Smooth muscle cell (in vitro differentiated cells): Measurements from ENCODE around the gene RAPSN. TPM values are rescaled to one million over a fixed set of nuclear protein-coding genes. Genes with fewer than 3 reads are reported as not detected.

Source experiments
- DNase-seq: peaks from one replicate; lab custom pipeline; 2025; ENCODE audit not compliant: unreplicated experiment; lab: John Stamatoyannopoulos, UW
- H2AFZ ChIP-seq: fragments of 200-600 bp; sonication (generic); 2 replicates; pipeline ENCODE4 v1.6.0; 2016; ENCODE audit warnings: antibody characterized with exemption, low read depth, mild to moderate bottlenecking
- H3F3A ChIP-seq: fragments of 200-600 bp; sonication (generic); 2 replicates; pipeline ENCODE4 v1.6.0; 2017; ENCODE audit warnings: antibody characterized with exemption, low read depth
- H3K27ac ChIP-seq: fragments of 200-600 bp; sonication (generic); 2 replicates; pipeline ENCODE4 v1.5.1; 2016; ENCODE audit warnings: low read depth, mild to moderate bottlenecking
- H3K27me3 ChIP-seq: fragments of 200-600 bp; sonication (generic); 2 replicates; pipeline ENCODE4 v1.6.1; 2016; ENCODE audit warnings: low read depth, mild to moderate bottlenecking
- H3K36me3 ChIP-seq: fragments of 200-600 bp; sonication (generic); 2 replicates; pipeline ENCODE4 v1.5.1; 2016; ENCODE audit warnings: low read depth
- H3K4me1 ChIP-seq: fragments of 200-600 bp; sonication (generic); 2 replicates; pipeline ENCODE4 v1.5.1; 2016; ENCODE audit warnings: low read depth
- H3K4me2 ChIP-seq: fragments of 200-600 bp; sonication (generic); 2 replicates; pipeline ENCODE4 v1.6.0; 2016; ENCODE audit warnings: mild to moderate bottlenecking
- H3K4me3 ChIP-seq: fragments of 200-600 bp; sonication (generic); 2 replicates; pipeline ENCODE4 v1.5.1; 2016; ENCODE audit warnings: mild to moderate bottlenecking
- H3K79me2 ChIP-seq: fragments of 200-600 bp; sonication (generic); 2 replicates; pipeline ENCODE4 v1.6.0; 2016; ENCODE audit warnings: low read depth, mild to moderate bottlenecking
- H3K9ac ChIP-seq: fragments of 200-600 bp; sonication (generic); 2 replicates; pipeline ENCODE4 v1.6.0; 2016; ENCODE audit warnings: low read depth
- H3K9me3 ChIP-seq: fragments of 200-600 bp; sonication (generic); replicated peaks from 2 replicates; pipeline ENCODE4 v1.5.1; 2016; ENCODE audit warnings: low read depth
- H4K20me1 ChIP-seq: fragments of 200-600 bp; sonication (generic); 2 replicates; pipeline ENCODE4 v1.6.0; 2016; ENCODE audit warnings: low read depth
- WGBS: methylation state at CpG from one replicate; pipeline ENCODE4 v1.1.7; 2016; ENCODE audit warnings: low lambda C conversion rate; 5-methylcytosine and 5-hydroxymethylcytosine counted together
- polyA plus RNA-seq: library from polyadenylated mRNA; unstranded; fragments of >200 nt; fragmentation: Nextera tagmentation; extraction: Ambion mirVana; gene quantifications from 2 replicates; pipeline ENCODE4 v1.2.1, GENCODE V29; 2016
- total RNA-seq: library from RNA; depleted of rRNA; stranded (reverse); fragments of >200 nt; gene quantifications from 2 replicates; pipeline ENCODE4 v1.2.3, GENCODE V29; 2014
- TF ChIP-seq, protein P1 (sequence below): fragments of 200-600 bp; sonication (generic); IDR thresholded peaks from 2 replicates; pipeline ENCODE4 v1.5.1; 2017; ENCODE audit warnings: borderline replicate concordance, mild to moderate bottlenecking, antibody characterized with exemption; ENCODE audit not compliant: insufficient read depth, poor library complexity, severe bottlenecking

The RAPSN gene
- total and polyA plus RNA-seq, 2 experiments from 2014 or later = 0.41 TPM; not detected in 1

GRCh38 chr11:47413351-47413750, 35.6 kb downstream of the RAPSN start:
- Histone ChIP-seq H3K4me2 (peak overlapping the region; percentile 64), H3K27me3 (no peaks in the 10 kb centered on the region), H3K27ac (peak overlapping the region; percentile 69), H4K20me1 (peaks cover 30% of the 10 kb centered on the region), H3K36me3 (no peaks in the 10 kb centered on the region), H3K79me2 (peaks cover 37% of the 10 kb centered on the region), H2AFZ (no peak overlapping the region), H3K9me3 (no peaks in the 10 kb centered on the region), H3K4me3 (no peak overlapping the region), H3K4me1 (peaks cover 17% of the 10 kb centered on the region), H3K9ac (no peak overlapping the region), H3F3A (peaks cover 31% of the 10 kb centered on the region)
- no peak for DNase-seq
- TF ChIP-seq, protein P1, sequence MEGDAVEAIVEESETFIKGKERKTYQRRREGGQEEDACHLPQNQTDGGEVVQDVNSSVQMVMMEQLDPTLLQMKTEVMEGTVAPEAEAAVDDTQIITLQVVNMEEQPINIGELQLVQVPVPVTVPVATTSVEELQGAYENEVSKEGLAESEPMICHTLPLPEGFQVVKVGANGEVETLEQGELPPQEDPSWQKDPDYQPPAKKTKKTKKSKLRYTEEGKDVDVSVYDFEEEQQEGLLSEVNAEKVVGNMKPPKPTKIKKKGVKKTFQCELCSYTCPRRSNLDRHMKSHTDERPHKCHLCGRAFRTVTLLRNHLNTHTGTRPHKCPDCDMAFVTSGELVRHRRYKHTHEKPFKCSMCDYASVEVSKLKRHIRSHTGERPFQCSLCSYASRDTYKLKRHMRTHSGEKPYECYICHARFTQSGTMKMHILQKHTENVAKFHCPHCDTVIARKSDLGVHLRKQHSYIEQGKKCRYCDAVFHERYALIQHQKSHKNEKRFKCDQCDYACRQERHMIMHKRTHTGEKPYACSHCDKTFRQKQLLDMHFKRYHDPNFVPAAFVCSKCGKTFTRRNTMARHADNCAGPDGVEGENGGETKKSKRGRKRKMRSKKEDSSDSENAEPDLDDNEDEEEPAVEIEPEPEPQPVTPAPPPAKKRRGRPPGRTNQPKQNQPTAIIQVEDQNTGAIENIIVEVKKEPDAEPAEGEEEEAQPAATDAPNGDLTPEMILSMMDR = no peak
- WGBS = 89% methylated on average over 13 of the region's 13 CpGs

GRCh38 chr11:47411884-47412746, 36.8 kb downstream of the RAPSN start:
- Histone ChIP-seq H3K27me3 (no peaks in the 10 kb centered on the region), H3K27ac (no peak overlapping the region), H3F3A (peaks cover 24% of the 10 kb centered on the region), H3K4me1 (peaks cover 22% of the 10 kb centered on the region), H2AFZ (no peak overlapping the region), H3K9me3 (no peaks in the 10 kb centered on the region), H3K79me2 (peaks cover 37% of the 10 kb centered on the region), H3K4me3 (no peak overlapping the region), H3K4me2 (no peak overlapping the region), H4K20me1 (peaks cover 30% of the 10 kb centered on the region), H3K36me3 (no peaks in the 10 kb centered on the region), H3K9ac (no peak overlapping the region)
- DNase-seq = no peak
- TF ChIP-seq, protein P1 = peak; percentile 64
- WGBS = 89% methylated on average over 12 of the region's 12 CpGs

DNA sequence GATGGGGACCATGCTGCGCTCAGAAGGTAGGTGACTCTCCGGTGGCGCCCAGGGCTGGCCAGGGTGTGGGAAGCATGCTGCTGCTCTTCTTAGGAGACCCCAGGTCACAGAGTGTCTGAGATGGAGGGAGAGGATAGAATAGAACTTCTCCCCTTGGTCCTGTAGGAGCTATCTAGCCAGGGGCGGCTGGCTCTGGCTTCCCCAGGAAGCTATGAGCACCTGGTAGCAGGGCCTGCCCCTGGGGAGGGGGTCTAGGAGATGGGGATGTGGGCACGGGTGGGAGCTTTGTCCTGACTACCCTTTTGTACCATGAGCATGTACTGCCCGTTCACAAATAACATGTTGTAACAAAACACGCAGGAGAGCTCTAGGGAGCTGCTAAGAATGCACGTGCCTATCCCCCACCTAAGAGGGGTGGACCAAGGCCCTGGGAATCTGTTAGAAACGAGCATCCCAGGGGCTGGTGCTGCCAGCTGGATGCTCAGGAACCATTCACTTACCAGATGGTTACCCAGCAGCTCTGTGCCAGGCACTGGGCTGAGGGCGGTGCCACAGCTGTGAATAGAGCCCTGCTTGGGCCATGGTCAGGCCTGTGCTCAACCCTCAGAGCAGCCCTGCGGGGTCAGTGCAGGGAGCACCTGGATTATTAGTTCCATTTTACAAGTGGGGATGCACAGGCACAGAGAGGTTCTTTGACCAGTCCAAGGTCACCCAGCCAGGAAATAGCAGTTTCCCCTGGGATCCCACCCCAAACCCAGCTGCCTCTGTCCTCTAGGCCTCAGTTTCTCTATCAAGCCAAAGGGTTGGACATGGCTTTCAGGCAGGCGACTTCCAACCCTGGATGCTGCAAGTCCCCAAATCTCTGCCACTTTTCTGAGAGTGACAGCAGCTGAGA, 38.3 kb downstream of the RAPSN start:
- 95% methylated on average over 12 of the region's 12 CpGs for WGBS
- no peak overlapping the region for H3K9ac ChIP-seq
- TF ChIP-seq, protein P1 = no peak
- H3K27ac ChIP-seq = peak overlapping the region; percentile 98
- H3K36me3 ChIP-seq = no peaks in the 10 kb centered on the region
- peaks cover 30% of the 10 kb centered on the region for H4K20me1 ChIP-seq
- H3F3A ChIP-seq = peaks cover 16% of the 10 kb centered on the region
- H3K4me2 ChIP-seq = peak overlapping the region; percentile 92
- H3K27me3 ChIP-seq = no peaks in the 10 kb centered on the region
- peaks cover 15% of the 10 kb centered on the region for H3K4me1 ChIP-seq
- no peaks in the 10 kb centered on the region for H3K9me3 ChIP-seq
- peaks cover 37% of the 10 kb centered on the region for H3K79me2 ChIP-seq
- no peak overlapping the region for H2AFZ ChIP-seq
- H3K4me3 ChIP-seq = peak overlapping the region; percentile 66
- no peak for DNase-seq
